K562 (cell line): ENCODE results near the gene GCGR. TPM values are rescaled to one million over a fixed set of nuclear protein-coding genes. Genes with fewer than 3 reads are reported as not detected.

Source experiments
- ATAC-seq: fragments of 200-7000 bp; cut with Tn5 transposase; 3 replicates; pipeline ENCODE4 v1.9.1; 2020; ENCODE audit warnings: moderate library complexity
- BruUV-seq: library from RNA; stranded (reverse); fragments of 400-500 nt; replicated peaks from 2 replicates; lab custom pipeline; 2021; lab: Mats Ljungman, UMichigan
- CTCF ChIA-PET: fragments of 300-600 bp; formaldehyde crosslinking; extraction: SDS; loops from one replicate; lab custom pipeline; 2021; ENCODE audit warnings: low intra/inter-chr PET ratio; lab: Yijun Ruan, JAX
- POLR2A ChIA-PET: fragments of 300-600, 350-650 bp; sonication (Branson Sonifier 250); formaldehyde crosslinking; extraction: SDS; loops from one replicate; lab custom pipeline; 2021; ENCODE audit warnings: antibody characterized with exemption, inconsistent platforms; lab: Yijun Ruan, JAX
- DNase-seq, 4 experiments: peaks; one replicate each; pipeline versions ENCODE4 v3.0.0 to v3.0.0-alpha.2; 2011 to 2018; ENCODE audit warnings: low spot score in 3 of 4, mixed read lengths in 3 of 4; ENCODE audit errors: extremely low read depth in 1 of 4
- FAIRE-seq: peaks from 2 replicates; lab custom pipeline; 2011; peaks lifted over from hg19 to GRCh38; lab: Jason Lieb, UNC
- H2AFZ ChIP-seq: 2 replicates; pipeline ENCODE4 v1.6.0; 2011; ENCODE audit warnings: low read depth, low read length, control low read depth, inconsistent platforms
- H3K27ac ChIP-seq: fragments of 200-600 bp; 3 replicates; pipeline ENCODE4 v1.8.0; 2011; ENCODE audit warnings: low read depth, mild to moderate bottlenecking, control low read depth, inconsistent platforms, low read length, moderate library complexity, mixed read lengths; ENCODE audit errors: extremely low read depth
- H3K27me3 ChIP-seq, 2 experiments: fragments of 300-600 bp in 1 of 2; 2 replicates in 1 of 2; 3 replicates in 1 of 2; pipeline versions ENCODE4 v1.6.0 to v1.8.0; 2011; ENCODE audit warnings: inconsistent platforms in 2 of 2, low read length in 2 of 2, mild to moderate bottlenecking in 1 of 2, mixed read lengths in 1 of 2, moderate library complexity in 1 of 2; ENCODE audit not compliant: control insufficient read depth in 2 of 2, insufficient read depth in 2 of 2
- H3K36me3 ChIP-seq: fragments of 300-600 bp; 3 replicates; pipeline ENCODE4 v1.8.0; 2011; ENCODE audit warnings: mild to moderate bottlenecking, low read length, inconsistent platforms; ENCODE audit not compliant: control insufficient read depth, insufficient read depth
- H3K4me1 ChIP-seq, 2 experiments: fragments of 200-600 bp in 1 of 2; replicated peaks in 1 of 2; 2 replicates in 1 of 2; 3 replicates in 1 of 2; pipeline versions ENCODE4 v1.5.1 to v1.8.0; 2011; ENCODE audit warnings: inconsistent platforms in 2 of 2, low read length in 2 of 2, mild to moderate bottlenecking in 1 of 2, mixed read lengths in 1 of 2, moderate library complexity in 1 of 2; ENCODE audit not compliant: control insufficient read depth in 2 of 2, insufficient read depth in 2 of 2
- H3K4me2 ChIP-seq: 2 replicates; pipeline ENCODE4 v1.6.1; 2011; ENCODE audit warnings: low read length, control low read depth, inconsistent platforms, mixed read lengths; ENCODE audit not compliant: insufficient read depth
- H3K4me3 ChIP-seq: fragments of 200-600 bp; sonication (generic), shearing (Covaris generic); 2 replicates; pipeline ENCODE4 v1.5.1; 2016; ENCODE audit warnings: control low read depth, inconsistent platforms
- H3K79me2 ChIP-seq: fragments of 200-600 bp; 3 replicates; pipeline ENCODE4 v1.8.0; 2011; ENCODE audit warnings: low read length, inconsistent platforms; ENCODE audit not compliant: control insufficient read depth, insufficient read depth
- H3K9ac ChIP-seq, 2 experiments: 2 replicates each; pipeline versions ENCODE4 v1.6.0 to v1.6.1; 2011; ENCODE audit warnings: low read depth in 2 of 2, low read length in 2 of 2, control low read depth in 1 of 2, inconsistent platforms in 1 of 2, mild to moderate bottlenecking in 1 of 2, mixed read lengths in 1 of 2; ENCODE audit not compliant: insufficient read depth in 1 of 2
- H3K9me1 ChIP-seq: one replicate; pipeline ENCODE4 v1.6.0; 2011; ENCODE audit warnings: inconsistent platforms, mild to moderate bottlenecking, low read length, moderate library complexity; ENCODE audit not compliant: control insufficient read depth, insufficient read depth
- H3K9me3 ChIP-seq: replicated peaks from 2 replicates; pipeline ENCODE4 v1.5.1; 2011; ENCODE audit warnings: low read depth, low read length, inconsistent platforms; ENCODE audit not compliant: control insufficient read depth, insufficient read depth
- H4K20me1 ChIP-seq: replicated peaks from 2 replicates; pipeline ENCODE4 v1.6.1; 2011; ENCODE audit warnings: low read length, inconsistent platforms, mixed read lengths; ENCODE audit not compliant: control insufficient read depth, insufficient read depth
- ASH1L ChIP-seq: fragments of 450-650 bp; IDR thresholded peaks from 2 replicates; pipeline ENCODE4 v1.6.1; 2018; ENCODE audit warnings: borderline replicate concordance, mild to moderate bottlenecking, low read depth; ENCODE audit not compliant: partially characterized antibody
- ATF1 ChIP-seq, 2 experiments: fragments of 450-650 bp in 1 of 2; IDR thresholded peaks; 2 replicates each; pipeline ENCODE4 v1.6.1; 2016; ENCODE audit warnings: missing compliant biosample characterization in 1 of 2, missing genetic modification characterization in 1 of 2
- BRF1 ChIP-seq: IDR thresholded peaks from 3 replicates; pipeline ENCODE4 v1.6.1; 2011; ENCODE audit warnings: borderline replicate concordance, mild to moderate bottlenecking; ENCODE audit not compliant: insufficient read length; ENCODE audit errors: extremely low read depth
- CHD4 ChIP-seq: fragments of 200-600 bp; sonication (generic); IDR thresholded peaks from 3 replicates; pipeline ENCODE4 v1.6.1; 2012; ENCODE audit warnings: low read depth, mild to moderate bottlenecking, mixed read lengths, low read length, inconsistent platforms; ENCODE audit not compliant: insufficient read depth, insufficient replicate concordance, poor library complexity, severe bottlenecking
- ELF2 ChIP-seq: fragments of 250-450 bp; sonication (Bioruptor Pico); IDR thresholded peaks from 2 replicates; pipeline ENCODE4 v1.5.0; 2021; ENCODE audit warnings: mild to moderate bottlenecking
- FIP1L1 ChIP-seq: fragments of 200-400 bp; formaldehyde crosslinking; IDR thresholded peaks from 2 replicates; pipeline ENCODE4 v1.6.1; 2018; ENCODE audit warnings: mild to moderate bottlenecking, low read depth, low read length; ENCODE audit not compliant: poor library complexity, severe bottlenecking
- HOXB6 ChIP-seq: fragments of 250-450 bp; sonication (Bioruptor Pico); IDR thresholded peaks from 2 replicates; pipeline ENCODE4 v1.5.1; 2022; ENCODE audit warnings: mild to moderate bottlenecking, borderline replicate concordance
- KLF10 ChIP-seq: fragments of 250-450 bp; sonication (Bioruptor Pico); IDR thresholded peaks from 2 replicates; pipeline ENCODE4 v1.6.1; 2021; ENCODE audit warnings: matching md5 sums
- MCM5 ChIP-seq: fragments of 450-650 bp; IDR thresholded peaks from 2 replicates; pipeline ENCODE4 v1.6.1; 2016; ENCODE audit warnings: low read depth
- NR2C2 ChIP-seq, 2 experiments: fragments of 200-800 bp in 1 of 2; sonication (Bioruptor generic) in 1 of 2; sonication (generic) in 1 of 2; formaldehyde crosslinking in 1 of 2; IDR thresholded peaks; 2 replicates each; pipeline versions ENCODE4 v1.6.1 to v1.8.0; 2016 to 2022; ENCODE audit warnings: mild to moderate bottlenecking in 1 of 2, missing compliant biosample characterization in 1 of 2, missing genetic modification characterization in 1 of 2, missing genetic modification reagents in 1 of 2
- TEAD1 ChIP-seq, 2 experiments: fragments of 450-650 bp in 1 of 2; sonication (generic) in 1 of 2; formaldehyde crosslinking; IDR thresholded peaks; 2 replicates each; pipeline versions ENCODE4 v1.4.0 to v1.8.0; 2020 to 2022; ENCODE audit warnings: mild to moderate bottlenecking in 2 of 2, missing genetic modification reagents in 1 of 2
- YBX1 ChIP-seq: fragments of 450-650 bp; IDR thresholded peaks from 2 replicates; pipeline ENCODE4 v1.7.1; 2016; ENCODE audit warnings: mild to moderate bottlenecking
- ZNF224 ChIP-seq: sonication (generic); formaldehyde crosslinking; IDR thresholded peaks from 2 replicates; pipeline ENCODE4 v1.8.0; 2022; ENCODE audit warnings: mild to moderate bottlenecking, missing genetic modification reagents
- ZNF444 ChIP-seq: fragments of 250-450 bp; sonication (Bioruptor Pico); IDR thresholded peaks from 2 replicates; pipeline ENCODE4 v1.4.0; 2020; ENCODE audit warnings: mild to moderate bottlenecking, moderate library complexity
- WGBS: fragments of 100-300 bp; shearing (Covaris generic); methylation state at CpG from one replicate; pipeline ENCODE4 v1.1.6; 2016; ENCODE audit warnings: low coverage, mixed read lengths; ENCODE audit not compliant: insufficient coverage; ENCODE audit errors: missing lambda C conversion rate; 5-methylcytosine and 5-hydroxymethylcytosine counted together
- in situ Hi-C: fragments of 300-500 bp; cut with MboI; formaldehyde crosslinking; loops from 4 replicates; pipeline ENCODE4 v1.15.0; 2018; ENCODE audit warnings: inconsistent platforms, mixed read lengths
- intact Hi-C: fragments of 100-400 bp; cut with micrococcal nuclease; formaldehyde crosslinking; loops from 2 replicates; pipeline ENCODE4 v1.14.2; 2022
- polyA plus RNA-seq, 8 experiments: library from polyadenylated mRNA; depleted of rRNA in 4 of 8; stranded (reverse) in 5 of 8; unstranded in 3 of 8; fragments of >200 nt; fragmentation: Nextera tagmentation in 2 of 8; fragmentation: Illumina TruSeq in 1 of 8; extraction: Ambion mirVana in 2 of 8; extraction: Trizol in 1 of 8; gene quantifications; 2 replicates each; pipeline versions ENCODE4 v1.2.1 to v1.2.3, GENCODE V29; 2011 to 2014; ENCODE audit warnings: inconsistent platforms in 1 of 8, missing spikeins in 1 of 8
- total RNA-seq, 7 experiments: library from RNA; depleted of rRNA in 6 of 7; stranded (reverse); fragments of >200 nt in 6 of 7; fragmentation: Illumina TruSeq in 2 of 7; extraction: Trizol in 2 of 7; gene quantifications; 2 replicates each; pipeline versions ENCODE4 v1.2.1 to v1.2.3, GENCODE V29; 2011 to 2021; ENCODE audit warnings: low replicate concordance in 1 of 7
- TF ChIP-seq, protein P1 (sequence below): fragments of 250-450 bp; sonication (Bioruptor Pico); IDR thresholded peaks from 2 replicates; pipeline ENCODE4 v1.4.0; 2020; ENCODE audit warnings: mild to moderate bottlenecking
- TF ChIP-seq, protein P2 (sequence below): fragments of 450-650 bp; IDR thresholded peaks from 2 replicates; pipeline ENCODE4 v1.6.1; 2016; ENCODE audit warnings: antibody characterized with exemption

GCGR gene
- total and polyA plus RNA-seq, 9 of the 15 experiments (the other 6 are each of a cell fraction or from before 2014, with no cell fraction given), result not detected

GRCh38 chr17:81810476-81810875 lies 6.5 kb downstream of the GCGR start:
- peaks cover 16 to 66% of the 10 kb centered on the region in 2 experiments; a peak in 4 of 5 replicates for H3K27me3 ChIP-seq
- BruUV-seq, result no TSS peak
- no peaks in the 10 kb centered on the region for H3K79me2 ChIP-seq
- WGBS, result 12% methylated on average over 8 of the region's 8 CpGs
- ChIA-PET POLR2A (interaction anchor here (0.6 to 1.2 kb wide), 3 partner anchors 12 to 70 kb away, joined by 3 to 4 read pairs (median 3); no protein-coding TSS in a partner anchor), CTCF (no interaction called here)
- H3K9me3 ChIP-seq, result no peaks in the 10 kb centered on the region
- in situ Hi-C loops, result no loop called here
- no peak overlapping the region; a peak in 1 of 4 replicates for H3K9ac ChIP-seq
- no peak for FAIRE-seq
- no peak overlapping the region for H3K4me2 ChIP-seq
- intact Hi-C loops, result no loop called here
- no peak for ATAC-seq
- H3K4me1 ChIP-seq, result peaks cover 0 to 93% of the 10 kb centered on the region in 2 experiments; a peak in 3 of 5 replicates
- no peak for TF ChIP-seq YBX1
- no peak for TF ChIP-seq HOXB6
- TF ChIP-seq ZNF224, result no peak
- no peak for TF ChIP-seq TEAD1 (CRISPR knock-in tag; IDR thresholded peaks at IDR 0.05)
- TF ChIP-seq ZNF444 (CRISPR knock-in tag), result no peak
- TF ChIP-seq, protein P1, sequence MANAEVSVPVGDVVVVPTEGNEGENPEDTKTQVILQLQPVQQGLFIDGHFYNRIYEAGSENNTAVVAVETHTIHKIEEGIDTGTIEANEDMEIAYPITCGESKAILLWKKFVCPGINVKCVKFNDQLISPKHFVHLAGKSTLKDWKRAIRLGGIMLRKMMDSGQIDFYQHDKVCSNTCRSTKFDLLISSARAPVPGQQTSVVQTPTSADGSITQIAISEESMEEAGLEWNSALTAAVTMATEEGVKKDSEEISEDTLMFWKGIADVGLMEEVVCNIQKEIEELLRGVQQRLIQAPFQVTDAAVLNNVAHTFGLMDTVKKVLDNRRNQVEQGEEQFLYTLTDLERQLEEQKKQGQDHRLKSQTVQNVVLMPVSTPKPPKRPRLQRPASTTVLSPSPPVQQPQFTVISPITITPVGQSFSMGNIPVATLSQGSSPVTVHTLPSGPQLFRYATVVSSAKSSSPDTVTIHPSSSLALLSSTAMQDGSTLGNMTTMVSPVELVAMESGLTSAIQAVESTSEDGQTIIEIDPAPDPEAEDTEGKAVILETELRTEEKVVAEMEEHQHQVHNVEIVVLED (CRISPR knock-in tag), result no peak
- no peak for TF ChIP-seq BRF1
- TF ChIP-seq ELF2 (CRISPR knock-in tag), result no peak
- no peak for TF ChIP-seq ASH1L
- TF ChIP-seq NR2C2 (CRISPR knock-in tag; IDR thresholded peaks at IDR 0.05), result no peak
- TF ChIP-seq NR2C2 (tag; IDR thresholded peaks at IDR 0.05), result no peak
- no peak for TF ChIP-seq CHD4
- TF ChIP-seq FIP1L1, result no peak
- no peak for TF ChIP-seq MCM5
- TF ChIP-seq ATF1 (CRISPR knock-in tag; IDR thresholded peaks at IDR 0.05), result no peak
- no peak for TF ChIP-seq ATF1 (tag; IDR thresholded peaks at IDR 0.05)
- no peak for TF ChIP-seq KLF10
- TF ChIP-seq, protein P2, sequence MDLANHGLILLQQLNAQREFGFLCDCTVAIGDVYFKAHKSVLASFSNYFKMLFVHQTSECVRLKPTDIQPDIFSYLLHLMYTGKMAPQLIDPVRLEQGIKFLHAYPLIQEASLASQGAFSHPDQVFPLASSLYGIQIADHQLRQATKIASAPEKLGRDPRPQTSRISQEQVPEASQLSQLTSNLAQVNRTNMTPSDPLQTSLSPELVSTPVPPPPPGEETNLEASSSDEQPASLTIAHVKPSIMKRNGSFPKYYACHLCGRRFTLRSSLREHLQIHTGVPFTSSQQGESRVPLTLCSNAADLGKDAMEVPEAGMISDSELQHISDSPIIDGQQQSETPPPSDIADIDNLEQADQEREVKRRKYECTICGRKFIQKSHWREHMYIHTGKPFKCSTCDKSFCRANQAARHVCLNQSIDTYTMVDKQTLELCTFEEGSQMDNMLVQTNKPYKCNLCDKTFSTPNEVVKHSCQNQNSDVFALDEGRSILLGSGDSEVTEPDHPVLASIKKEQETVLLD, result no peak
- DNase-seq, result no peak
- peaks cover 14% of the 10 kb centered on the region for H4K20me1 ChIP-seq
- H3K4me3 ChIP-seq, result no peak overlapping the region
- no peak overlapping the region for H2AFZ ChIP-seq
- H3K36me3 ChIP-seq, result no peaks in the 10 kb centered on the region
- peaks cover 2% of the 10 kb centered on the region for H3K9me1 ChIP-seq
- H3K27ac ChIP-seq, result no peak overlapping the region
